ENCODE measurements around the gene UNC13D.

DNA sequence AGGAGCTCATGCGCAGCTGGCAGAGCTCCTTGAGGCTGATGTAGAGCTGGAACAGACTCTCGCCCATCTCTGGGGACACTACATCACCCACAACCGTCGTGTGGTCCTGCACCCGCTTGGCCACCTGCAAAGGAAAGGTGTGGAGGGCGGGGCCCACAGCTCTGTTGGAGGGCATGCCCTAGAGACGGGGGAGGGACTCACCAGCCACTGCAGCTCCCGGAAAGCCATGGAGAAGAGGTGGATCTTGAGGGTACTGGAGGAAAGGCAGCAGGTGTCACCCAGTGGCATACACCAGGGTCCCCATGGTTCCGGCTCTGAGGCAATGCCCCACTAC, 8.6 kb downstream of the UNC13D start:
- TF ChIP-seq CTCF (IDR thresholded peaks at IDR 0.05), result no peak
- TF ChIP-seq POLR2AphosphoS5 (IDR thresholded peaks at IDR 0.05; ENCODE audit: insufficient read depth in 1 of 2, low read depth in 1 of 2), result no peak
